Cardiac fibroblast (primary cell): Measurements from ENCODE around the gene SURF1.

Experiments
- DNase-seq, 2 donors: peaks; one replicate each; pipeline versions ENCODE4 v3.0.0 to v3.0.0-alpha.2; 2010; ENCODE audit warnings: low read depth in 2 of 2
- H3K4me3 ChIP-seq, 2 donors: replicated peaks in 1 of 2; 1 replicate in 1 of 2; 2 replicates in 1 of 2; pipeline ENCODE4 v1.5.1; 2011; ENCODE audit warnings: low read depth in 2 of 2, low read length in 2 of 2, mild to moderate bottlenecking in 2 of 2, moderate library complexity in 1 of 2
- TF ChIP-seq, protein P1 (sequence below): IDR thresholded peaks from one replicate; pipeline ENCODE4 v1.5.1; 2011; ENCODE audit warnings: low read depth, mild to moderate bottlenecking, low read length, inconsistent platforms

The SURF1 gene

GRCh38 chr9:133354766-133355165 is 1.5 kb downstream of the SURF1 start:
- TF ChIP-seq, protein P1, sequence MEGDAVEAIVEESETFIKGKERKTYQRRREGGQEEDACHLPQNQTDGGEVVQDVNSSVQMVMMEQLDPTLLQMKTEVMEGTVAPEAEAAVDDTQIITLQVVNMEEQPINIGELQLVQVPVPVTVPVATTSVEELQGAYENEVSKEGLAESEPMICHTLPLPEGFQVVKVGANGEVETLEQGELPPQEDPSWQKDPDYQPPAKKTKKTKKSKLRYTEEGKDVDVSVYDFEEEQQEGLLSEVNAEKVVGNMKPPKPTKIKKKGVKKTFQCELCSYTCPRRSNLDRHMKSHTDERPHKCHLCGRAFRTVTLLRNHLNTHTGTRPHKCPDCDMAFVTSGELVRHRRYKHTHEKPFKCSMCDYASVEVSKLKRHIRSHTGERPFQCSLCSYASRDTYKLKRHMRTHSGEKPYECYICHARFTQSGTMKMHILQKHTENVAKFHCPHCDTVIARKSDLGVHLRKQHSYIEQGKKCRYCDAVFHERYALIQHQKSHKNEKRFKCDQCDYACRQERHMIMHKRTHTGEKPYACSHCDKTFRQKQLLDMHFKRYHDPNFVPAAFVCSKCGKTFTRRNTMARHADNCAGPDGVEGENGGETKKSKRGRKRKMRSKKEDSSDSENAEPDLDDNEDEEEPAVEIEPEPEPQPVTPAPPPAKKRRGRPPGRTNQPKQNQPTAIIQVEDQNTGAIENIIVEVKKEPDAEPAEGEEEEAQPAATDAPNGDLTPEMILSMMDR: no peak
- DNase-seq: no peak
- no peak overlapping the region for H3K4me3 ChIP-seq

GRCh38 chr9:133353548-133353947 is 2.7 kb downstream of the SURF1 start:
- DNase-seq: no peak
- TF ChIP-seq, protein P1: no peak
- H3K4me3 ChIP-seq: no peak overlapping the region

GRCh38 chr9:133352635-133353340 is 3.5 kb downstream of the SURF1 start:
- TF ChIP-seq, protein P1: no peak
- DNase-seq: no peak
- no peak overlapping the region for H3K4me3 ChIP-seq

DNA sequence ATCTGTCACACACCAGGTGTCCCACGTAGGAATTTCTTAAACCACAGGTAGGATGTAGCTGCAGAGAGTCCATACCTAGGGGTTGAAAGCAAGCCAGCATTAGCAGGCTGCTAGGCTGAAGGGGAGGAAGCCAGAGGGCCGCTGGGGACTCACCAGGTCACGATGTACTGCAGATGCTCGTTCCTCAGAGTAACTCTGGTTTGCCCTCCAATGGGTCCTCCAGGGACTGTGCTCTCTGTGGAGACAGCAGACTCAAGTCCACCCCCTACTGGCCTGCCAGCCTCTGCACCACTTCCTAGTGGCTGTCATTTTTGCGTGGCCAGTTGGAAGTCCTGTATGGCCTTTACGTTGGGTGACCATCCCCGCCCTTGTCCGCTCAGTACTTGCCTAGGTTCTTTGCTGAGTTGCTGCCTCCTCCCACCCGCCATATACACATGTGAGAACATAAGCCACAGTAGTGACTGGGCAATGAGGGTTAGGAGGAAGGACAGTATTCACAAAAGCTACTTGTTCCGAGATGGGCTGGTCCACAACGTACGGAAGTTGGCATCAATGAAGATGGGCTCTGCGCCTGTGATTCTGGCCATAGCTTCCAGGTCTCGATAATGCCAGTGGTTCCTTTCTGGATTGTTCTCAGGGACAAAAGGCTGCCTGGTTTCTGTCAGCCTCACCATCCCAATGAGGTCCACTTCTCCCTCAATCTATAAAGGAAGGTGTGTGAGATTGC is 4.2 kb downstream of the SURF1 start:
- TF ChIP-seq, protein P1: peak; percentile 78
- DNase-seq: peak; percentile 70 to 81
- H3K4me3 ChIP-seq: no peak overlapping the region

DNA sequence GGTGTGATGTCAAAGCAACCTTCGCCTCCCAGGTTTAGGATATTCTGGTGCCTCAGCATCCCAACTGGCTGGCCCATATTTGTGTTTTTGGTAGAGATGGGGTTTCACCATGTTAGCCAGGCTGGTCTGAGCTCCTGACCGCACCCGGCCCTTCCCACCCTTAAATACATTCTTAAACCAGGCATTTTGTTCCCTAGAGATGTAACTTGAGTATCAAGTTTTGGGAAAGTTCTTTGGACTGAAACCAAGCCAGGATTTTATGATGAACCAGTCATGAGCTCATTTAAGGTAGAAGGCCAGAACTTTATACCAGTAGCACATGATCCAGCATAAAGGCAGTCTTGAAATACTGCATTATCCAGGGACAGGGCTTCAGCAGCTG is 4.8 kb downstream of the SURF1 start:
- TF ChIP-seq, protein P1: no peak
- no peak overlapping the region for H3K4me3 ChIP-seq
- DNase-seq: peak in 1 of 2 donors; percentile 16

DNA sequence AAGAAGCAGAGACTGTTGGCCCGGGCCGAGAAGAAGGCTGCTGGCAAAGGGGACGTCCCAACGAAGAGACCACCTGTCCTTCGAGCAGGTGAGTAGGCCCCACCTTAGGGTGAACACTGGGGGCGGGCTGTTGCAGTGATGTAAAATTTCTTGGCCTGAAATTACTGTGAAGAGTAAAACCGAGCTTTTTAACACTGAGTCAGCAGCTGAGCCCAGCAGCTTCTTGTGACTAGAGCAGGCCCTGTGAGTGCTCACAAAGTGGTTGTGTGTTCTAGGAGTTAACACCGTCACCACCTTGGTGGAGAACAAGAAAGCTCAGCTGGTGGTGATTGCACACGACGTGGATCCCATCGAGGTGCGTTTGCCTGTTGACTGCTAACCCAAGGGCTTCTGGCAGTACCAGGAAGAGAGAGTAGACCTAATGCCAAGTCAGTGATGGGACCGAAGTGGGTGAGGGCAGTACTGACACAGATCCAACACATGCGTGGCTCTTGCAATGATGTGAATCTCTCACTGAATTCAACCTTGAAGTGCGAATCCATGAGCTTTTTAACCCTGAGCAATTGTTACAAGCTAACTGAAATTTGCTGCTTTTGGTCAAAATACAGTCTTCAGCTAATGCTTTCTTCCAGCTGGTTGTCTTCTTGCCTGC is 6.2 kb downstream of the SURF1 start:
- H3K4me3 ChIP-seq: peak overlapping the region in 1 of 2 donors; percentile 99
- DNase-seq: no peak
- TF ChIP-seq, protein P1: no peak
